AG09309 (cell line): ENCODE data around the gene CSRP1.

Experiments used
- DNase-seq: peaks from one replicate; pipeline ENCODE4 v3.0.0-alpha.2; 2010; ENCODE audit warnings: low read depth
- H3K4me3 ChIP-seq: 2 replicates; pipeline ENCODE4 v1.5.1; 2011; ENCODE audit warnings: mild to moderate bottlenecking, low read depth, low read length, moderate library complexity; ENCODE audit not compliant: control insufficient read depth
- TF ChIP-seq, protein P1 (sequence below): IDR thresholded peaks from 2 replicates; pipeline ENCODE4 v1.5.1; 2011; ENCODE audit warnings: mild to moderate bottlenecking, low read depth, low read length, inconsistent platforms; ENCODE audit not compliant: insufficient read depth, control insufficient read depth; ENCODE audit errors: missing control alignments

Gene CSRP1

DNA sequence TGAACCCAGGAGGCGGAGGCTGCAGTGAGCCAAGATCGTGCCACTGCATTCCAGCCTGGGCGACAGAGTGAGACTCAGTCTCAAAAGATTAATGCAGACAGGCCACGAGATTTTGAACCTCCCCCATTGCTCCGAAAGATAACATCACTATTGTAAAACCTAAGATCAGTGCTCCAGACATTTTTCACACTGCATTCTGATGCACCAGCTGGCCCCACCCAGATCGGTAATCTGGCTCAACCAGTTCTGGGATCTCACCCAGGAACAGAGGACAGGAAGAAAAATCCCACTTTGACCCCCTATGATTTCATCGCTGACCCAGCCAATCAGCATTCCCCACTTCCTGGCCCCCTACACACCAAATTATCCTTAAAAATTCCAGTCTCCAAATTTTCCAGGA, 10.7 kb upstream of the CSRP1 start:
- TF ChIP-seq, protein P1, sequence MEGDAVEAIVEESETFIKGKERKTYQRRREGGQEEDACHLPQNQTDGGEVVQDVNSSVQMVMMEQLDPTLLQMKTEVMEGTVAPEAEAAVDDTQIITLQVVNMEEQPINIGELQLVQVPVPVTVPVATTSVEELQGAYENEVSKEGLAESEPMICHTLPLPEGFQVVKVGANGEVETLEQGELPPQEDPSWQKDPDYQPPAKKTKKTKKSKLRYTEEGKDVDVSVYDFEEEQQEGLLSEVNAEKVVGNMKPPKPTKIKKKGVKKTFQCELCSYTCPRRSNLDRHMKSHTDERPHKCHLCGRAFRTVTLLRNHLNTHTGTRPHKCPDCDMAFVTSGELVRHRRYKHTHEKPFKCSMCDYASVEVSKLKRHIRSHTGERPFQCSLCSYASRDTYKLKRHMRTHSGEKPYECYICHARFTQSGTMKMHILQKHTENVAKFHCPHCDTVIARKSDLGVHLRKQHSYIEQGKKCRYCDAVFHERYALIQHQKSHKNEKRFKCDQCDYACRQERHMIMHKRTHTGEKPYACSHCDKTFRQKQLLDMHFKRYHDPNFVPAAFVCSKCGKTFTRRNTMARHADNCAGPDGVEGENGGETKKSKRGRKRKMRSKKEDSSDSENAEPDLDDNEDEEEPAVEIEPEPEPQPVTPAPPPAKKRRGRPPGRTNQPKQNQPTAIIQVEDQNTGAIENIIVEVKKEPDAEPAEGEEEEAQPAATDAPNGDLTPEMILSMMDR, result no peak
- H3K4me3 ChIP-seq, result no peak overlapping the region
- DNase-seq, result no peak

DNA sequence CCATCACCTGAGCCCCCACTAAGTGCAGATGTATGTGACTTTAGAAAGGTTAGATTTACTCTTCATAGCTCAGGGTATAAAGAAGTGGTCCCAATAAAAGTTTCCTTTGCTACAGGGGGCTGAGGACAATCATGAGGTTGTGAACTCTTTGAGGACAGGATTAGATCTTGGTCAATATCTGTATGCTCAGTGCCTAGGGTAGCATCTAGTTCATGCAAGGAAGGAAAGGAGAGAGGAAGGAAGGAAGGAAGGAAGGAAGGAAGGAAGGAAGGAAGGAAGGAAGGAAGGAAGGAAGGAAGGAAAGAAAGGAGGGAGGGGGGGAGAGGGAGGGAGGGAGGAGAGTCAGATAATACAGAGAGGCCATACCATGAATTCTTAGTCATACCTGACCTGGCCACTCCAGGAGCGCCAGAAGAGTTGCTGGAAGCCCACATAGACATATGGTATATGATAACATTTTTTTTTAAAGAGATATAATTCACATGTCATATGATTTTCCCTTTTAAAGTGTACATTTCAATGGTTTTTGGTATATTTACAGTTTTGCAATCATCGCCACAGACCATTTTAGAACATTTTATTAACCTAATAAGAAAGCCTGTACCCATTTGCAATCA, 9.7 kb upstream of the CSRP1 start:
- no peak for DNase-seq
- no peak overlapping the region for H3K4me3 ChIP-seq
- TF ChIP-seq, protein P1, result no peak

DNA sequence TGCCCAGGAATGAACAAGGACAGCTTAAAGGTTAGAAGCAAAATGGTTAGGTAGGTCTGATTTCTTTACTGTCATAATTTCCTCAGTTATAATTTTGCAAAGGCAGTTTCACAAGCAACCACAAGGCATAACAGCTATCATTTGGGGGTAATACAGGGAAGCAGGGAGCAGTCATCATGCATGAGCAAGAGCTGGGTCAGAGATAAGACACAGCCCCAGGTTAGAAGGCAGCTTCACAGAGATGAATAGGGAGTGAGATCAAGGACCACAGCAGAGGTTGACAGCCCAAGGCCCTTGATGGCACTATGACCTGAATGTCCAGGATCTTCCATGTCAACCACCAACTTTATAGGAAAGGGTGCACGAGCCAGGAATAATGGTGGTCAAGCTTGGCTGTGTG, 9.0 kb upstream of the CSRP1 start:
- H3K4me3 ChIP-seq, result no peak overlapping the region
- DNase-seq, result no peak
- TF ChIP-seq, protein P1, result no peak

DNA sequence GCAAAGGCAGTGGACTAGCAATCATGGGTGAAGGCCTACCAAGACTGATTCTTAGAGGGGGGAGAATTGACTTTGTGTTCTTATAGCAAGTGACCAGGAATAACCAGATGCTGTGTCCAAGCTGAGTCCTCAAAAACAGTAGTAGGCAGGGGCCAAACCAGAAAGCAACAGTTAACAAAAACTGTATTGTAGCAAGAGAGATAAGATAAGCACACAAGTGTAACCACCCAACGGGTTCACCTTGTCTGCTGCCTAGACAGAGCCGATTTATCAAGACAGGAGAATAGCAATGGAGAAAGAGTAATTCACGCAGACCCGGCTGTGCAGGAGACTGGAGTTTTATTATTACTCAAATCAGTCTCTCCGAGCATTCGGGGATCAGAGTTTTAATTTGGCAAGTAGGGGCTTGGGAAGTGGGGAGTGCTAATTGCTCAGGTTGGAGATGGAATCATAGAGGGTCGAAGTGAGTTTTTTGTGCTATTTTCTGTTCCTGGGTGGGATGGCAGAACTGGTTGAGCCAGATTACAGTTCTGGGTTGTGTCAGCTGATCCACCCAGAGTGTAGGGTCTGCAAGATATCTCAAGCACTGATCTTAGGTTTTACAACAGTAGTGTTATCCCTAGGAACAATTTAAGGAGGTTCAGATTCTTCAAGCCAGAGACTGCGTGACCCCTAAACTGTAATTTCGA, 8.3 kb upstream of the CSRP1 start:
- DNase-seq, result no peak
- H3K4me3 ChIP-seq, result no peak overlapping the region
- TF ChIP-seq, protein P1, result no peak

DNA sequence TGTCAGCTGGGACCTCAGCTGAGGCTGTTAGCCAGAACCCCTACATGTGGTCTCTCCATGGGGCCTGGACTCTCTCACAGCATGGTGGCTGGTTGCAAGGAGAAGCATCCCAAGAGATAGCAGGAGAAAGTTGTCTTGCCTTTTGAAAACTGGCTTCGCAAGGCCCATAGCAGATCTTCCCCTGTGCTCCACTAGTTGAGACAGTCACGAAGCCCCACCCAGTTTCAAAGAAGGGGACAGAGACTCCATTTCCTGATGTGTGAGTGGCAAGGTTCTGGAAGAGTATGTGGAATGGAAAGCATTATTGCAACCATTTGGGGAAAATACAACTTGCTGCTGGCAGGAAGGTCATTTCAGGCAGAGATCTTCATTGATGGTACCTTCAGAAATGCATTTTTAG, 7.5 kb upstream of the CSRP1 start:
- no peak overlapping the region for H3K4me3 ChIP-seq
- TF ChIP-seq, protein P1, result no peak
- no peak for DNase-seq

DNA sequence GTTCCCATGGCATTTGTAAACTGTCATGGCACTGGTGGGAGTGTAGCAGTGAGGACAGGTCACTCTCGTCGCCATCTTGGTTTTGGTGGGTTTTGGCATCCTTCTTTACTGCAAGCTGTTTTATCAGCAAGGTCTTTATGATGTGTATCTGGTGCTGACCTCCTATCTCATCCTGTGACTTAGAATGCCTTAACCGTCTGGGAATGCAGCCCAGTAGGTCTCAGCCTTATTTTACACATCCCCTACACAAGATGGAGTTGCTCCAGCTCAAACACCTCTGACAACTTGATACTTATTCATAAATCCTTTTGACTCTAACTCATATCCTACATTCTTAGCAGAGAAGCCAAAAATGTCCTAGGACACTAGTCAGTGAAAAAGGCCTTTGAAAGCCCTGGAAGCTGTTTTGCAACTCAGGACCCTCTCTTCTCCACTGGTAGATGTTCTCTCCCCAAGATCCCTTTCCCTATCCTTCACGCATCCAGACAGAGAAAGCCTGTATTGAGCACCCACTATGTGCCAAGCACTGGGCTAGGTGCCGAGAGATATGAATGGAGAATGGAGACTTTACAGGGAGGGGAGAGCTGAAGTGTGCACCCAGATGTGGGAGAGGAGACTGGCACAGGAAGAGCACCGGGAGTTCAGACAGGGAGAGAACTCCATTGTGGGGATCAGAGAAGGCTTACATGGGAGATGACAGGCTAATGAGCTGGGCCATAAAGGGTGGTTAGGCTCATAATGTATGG, 6.7 kb upstream of the CSRP1 start:
- no peak overlapping the region for H3K4me3 ChIP-seq
- TF ChIP-seq, protein P1, result no peak

More for the DNA sequence above, 6.7 kb upstream of the CSRP1 start:
- no peak for DNase-seq
